HG03457 (cell line): Measurements from ENCODE around the gene ALDH3A1.

Source experiments
- ATAC-seq: cut with Tn5 transposase; IDR thresholded peaks from one replicate; pipeline ENCODE4 v1.9.1; 2021; ENCODE audit warnings: moderate number of reproducible peaks; ENCODE audit not compliant: unreplicated experiment

ALDH3A1 gene

GRCh38 chr17:19705771-19706770 is 42.0 kb downstream of the ALDH3A1 start:
- ATAC-seq, result no peak

DNA sequence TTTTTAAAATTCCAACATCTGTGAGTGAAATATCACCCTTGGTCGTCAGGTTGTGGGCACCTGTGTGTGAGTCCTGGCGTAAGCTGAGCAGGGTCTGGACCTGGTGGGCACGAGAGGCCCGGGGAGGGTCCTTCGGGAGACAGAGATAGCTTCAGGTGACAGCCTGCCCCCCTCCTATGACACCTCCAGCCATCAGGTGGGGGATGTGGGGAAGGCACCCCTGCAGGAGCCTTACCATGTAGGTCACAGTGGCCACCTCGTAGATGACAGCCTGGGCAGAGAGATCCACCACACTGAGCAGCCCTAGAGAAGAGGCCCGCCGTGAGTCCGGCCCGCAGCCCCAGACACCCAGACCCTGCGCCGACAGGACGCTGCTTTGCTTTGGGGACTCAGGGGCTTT is 42.9 kb downstream of the ALDH3A1 start:
- ATAC-seq, result no peak

DNA sequence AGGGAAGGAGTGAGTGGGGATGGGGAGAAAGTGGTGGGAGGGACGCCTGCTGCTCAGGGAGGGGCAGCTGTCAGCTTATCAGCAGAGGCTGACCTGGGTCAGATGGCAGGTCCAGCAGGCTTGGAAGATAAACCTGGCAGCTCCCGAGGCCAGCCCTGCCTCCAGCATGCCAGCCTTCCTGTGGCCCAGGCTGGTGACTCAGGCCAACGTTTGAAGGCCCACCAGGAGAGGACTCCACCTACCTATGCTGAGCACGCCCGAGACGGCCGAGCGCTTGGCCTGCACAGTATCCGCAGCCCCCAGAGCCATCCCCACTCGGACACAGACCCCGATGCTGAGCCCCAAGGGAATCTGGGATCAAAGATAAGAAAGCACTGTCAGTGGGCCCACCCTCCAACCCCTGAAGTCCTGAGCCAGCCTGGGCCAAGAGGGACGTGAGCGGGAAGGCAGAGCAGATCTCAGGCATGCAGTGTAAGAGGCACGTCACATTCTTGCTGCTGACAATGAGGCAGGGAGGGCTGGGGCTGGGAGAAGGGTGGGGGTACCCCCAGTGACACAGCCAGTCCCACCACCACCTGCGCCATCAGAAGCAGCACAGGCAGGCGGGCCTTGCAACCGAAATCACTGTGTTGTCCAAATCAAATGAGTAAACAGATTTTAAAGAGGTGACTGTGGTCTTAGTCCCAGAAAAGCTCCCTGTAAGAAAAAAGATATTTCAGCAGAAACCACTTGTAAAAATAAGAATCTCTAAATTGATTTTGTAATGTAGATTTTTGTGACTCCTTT is 44.1 kb downstream of the ALDH3A1 start:
- no peak for ATAC-seq

DNA sequence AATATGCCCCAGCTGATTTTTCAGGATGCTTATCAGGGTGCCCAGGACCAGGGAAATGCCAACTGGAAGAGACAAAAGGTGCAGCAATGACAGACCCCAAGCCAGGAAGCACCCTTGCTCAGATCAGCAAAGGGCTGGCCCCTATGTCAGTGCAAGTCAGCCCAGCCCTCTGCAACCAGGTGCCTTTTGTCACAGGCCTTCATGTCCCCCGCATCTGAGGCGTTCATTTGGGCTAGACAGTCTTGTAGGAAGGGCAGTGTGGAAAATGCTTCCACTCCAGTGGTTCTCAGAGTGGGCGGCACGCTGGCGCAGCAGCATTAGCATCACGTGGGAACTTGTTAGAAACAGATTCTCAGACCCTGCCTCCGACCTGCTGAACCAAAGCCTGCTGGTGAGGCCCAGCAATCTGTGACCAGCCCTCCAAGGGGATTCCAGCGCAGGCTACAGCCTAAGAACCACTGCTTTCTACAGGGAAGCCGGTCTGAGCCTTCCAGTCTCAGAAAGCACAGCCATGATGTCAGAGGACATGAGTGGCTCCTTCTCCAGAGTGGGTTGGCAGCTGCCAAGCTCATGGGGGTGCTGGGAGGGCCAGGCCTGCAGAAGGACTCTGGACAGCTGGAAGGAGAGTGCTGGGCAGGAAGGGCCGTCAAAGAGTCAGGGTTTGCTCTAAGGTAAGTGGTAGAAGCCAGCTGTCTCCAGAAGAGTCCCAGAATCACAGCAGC is 44.8 kb downstream of the ALDH3A1 start:
- ATAC-seq, result no peak

DNA sequence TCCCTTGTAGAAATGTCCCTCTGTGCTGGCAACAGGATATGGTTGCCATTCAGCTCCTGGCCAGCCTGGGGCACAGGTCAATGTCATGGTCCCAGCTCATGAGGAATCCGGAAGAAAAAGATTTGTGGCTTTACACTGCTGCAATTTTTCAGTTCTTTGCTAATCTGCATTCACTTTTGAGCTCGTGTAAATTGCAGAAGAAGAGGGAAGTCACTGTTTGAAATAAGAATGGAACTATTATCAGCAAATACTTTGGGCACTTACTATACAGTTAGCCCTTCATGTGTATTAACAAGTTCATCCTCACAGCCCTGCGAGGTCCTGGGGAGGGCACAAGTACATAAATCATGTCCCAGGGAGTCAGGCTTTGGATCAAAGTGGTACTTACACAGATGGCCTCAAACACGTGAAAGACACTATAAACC is 45.9 kb downstream of the ALDH3A1 start:
- ATAC-seq, result no peak
